Gastrocnemius medialis (tissue), 4 donors: ENCODE measurements around the gene TMEM163.

Experiments
- POLR2A ChIP-seq, 2 donors: fragments of 450-650 bp; IDR thresholded peaks; one replicate each; pipeline ENCODE4 v1.6.1; 2017; ENCODE audit warnings: antibody characterized with exemption in 2 of 2, mild to moderate bottlenecking in 2 of 2, moderate library complexity in 2 of 2
- TF ChIP-seq, protein P1 (sequence below), 5 experiments: fragments of 450-650 bp in 3 of 5; fragments of 200-600 bp in 2 of 5; sonication (generic) in 2 of 5; IDR thresholded peaks in 4 of 5; conservative IDR thresholded peaks in 1 of 5; 1 replicate in 4 of 5; 2 replicates in 1 of 5; pipeline ENCODE4 v1.5.1; 2016 to 2019; ENCODE audit warnings: antibody characterized with exemption in 5 of 5, mild to moderate bottlenecking in 3 of 5, moderate library complexity in 3 of 5

DNA sequence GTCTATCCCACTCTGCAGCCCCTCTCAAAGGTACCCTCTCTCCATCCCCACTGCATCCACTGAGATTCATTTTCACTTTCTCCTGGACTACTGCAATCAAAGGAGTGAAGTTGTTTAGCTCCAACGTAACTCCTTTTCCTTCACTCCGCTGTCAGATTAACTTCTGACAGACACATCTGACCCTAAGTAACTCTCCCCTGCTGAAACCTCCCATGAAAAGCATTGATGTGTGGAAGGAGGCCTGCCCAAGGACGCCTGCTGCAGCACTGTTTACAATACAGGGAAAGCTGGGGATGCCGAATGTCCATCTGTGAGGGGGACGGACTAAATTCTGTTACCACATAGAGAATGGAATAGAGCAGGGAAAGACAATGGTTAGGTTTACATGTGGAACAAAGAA, 114.8 kb downstream of the TMEM163 start:
- TF ChIP-seq POLR2A (IDR thresholded peaks at IDR 0.05), result no peak
- TF ChIP-seq, protein P1, sequence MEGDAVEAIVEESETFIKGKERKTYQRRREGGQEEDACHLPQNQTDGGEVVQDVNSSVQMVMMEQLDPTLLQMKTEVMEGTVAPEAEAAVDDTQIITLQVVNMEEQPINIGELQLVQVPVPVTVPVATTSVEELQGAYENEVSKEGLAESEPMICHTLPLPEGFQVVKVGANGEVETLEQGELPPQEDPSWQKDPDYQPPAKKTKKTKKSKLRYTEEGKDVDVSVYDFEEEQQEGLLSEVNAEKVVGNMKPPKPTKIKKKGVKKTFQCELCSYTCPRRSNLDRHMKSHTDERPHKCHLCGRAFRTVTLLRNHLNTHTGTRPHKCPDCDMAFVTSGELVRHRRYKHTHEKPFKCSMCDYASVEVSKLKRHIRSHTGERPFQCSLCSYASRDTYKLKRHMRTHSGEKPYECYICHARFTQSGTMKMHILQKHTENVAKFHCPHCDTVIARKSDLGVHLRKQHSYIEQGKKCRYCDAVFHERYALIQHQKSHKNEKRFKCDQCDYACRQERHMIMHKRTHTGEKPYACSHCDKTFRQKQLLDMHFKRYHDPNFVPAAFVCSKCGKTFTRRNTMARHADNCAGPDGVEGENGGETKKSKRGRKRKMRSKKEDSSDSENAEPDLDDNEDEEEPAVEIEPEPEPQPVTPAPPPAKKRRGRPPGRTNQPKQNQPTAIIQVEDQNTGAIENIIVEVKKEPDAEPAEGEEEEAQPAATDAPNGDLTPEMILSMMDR (IDR thresholded peaks at IDR 0.05 in 4 of 5, conservative IDR thresholded peaks at IDR 0.05 in 1 of 5), result no peak
